Measurements from ENCODE around the gene LSM14B.

LSM14B gene

GRCh38 chr20:62126141-62126540, 3.9 kb downstream of the LSM14B start:
- no peak for DNase-seq (ENCODE audit: low read depth)
- TF ChIP-seq CTCF (conservative IDR thresholded peaks at IDR 0.05; ENCODE audit: control insufficient read depth, insufficient read depth, low read depth, low read length), result no peak
- H3K4me3 ChIP-seq (ENCODE audit: control insufficient read depth, low read depth, low read length), result no peak overlapping the region

DNA sequence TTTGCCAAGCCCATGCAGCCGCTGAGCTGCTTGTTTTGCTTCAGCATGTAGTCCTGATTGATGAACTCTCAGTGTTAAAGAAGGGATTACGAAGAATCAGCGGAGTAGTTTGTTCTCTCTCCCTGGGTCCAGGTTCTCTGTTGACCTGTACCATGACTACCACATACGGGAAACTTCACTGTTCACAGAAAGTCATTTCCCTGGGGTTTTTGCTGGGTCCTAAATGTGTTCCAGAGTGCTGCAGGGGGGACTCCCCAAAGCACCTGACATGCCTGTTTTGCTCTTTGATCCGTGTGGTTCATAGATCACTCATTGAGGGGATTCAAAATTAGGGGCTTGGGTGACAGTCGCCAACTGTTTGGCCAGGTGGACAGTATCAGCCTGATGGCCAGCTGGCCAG, 5.5 kb downstream of the LSM14B start:
- no peak overlapping the region for H3K4me3 ChIP-seq (ENCODE audit: control insufficient read depth, low read depth, low read length)
- no peak for DNase-seq (ENCODE audit: low read depth)
- no peak for TF ChIP-seq CTCF (conservative IDR thresholded peaks at IDR 0.05; ENCODE audit: control insufficient read depth, insufficient read depth, low read depth, low read length)

- no peak for TF ChIP-seq CTCF (conservative IDR thresholded peaks at IDR 0.05; ENCODE audit: control insufficient read depth, insufficient read depth, low read depth, low read length)
- DNase-seq (ENCODE audit: low read depth), result no peak
- no peak overlapping the region for H3K4me3 ChIP-seq (ENCODE audit: control insufficient read depth, low read depth, low read length)
Observed at GRCh38 chr20:62128502-62128901, 6.2 kb downstream of the LSM14B start.

- no peak for TF ChIP-seq CTCF (conservative IDR thresholded peaks at IDR 0.05; ENCODE audit: control insufficient read depth, insufficient read depth, low read depth, low read length)
- H3K4me3 ChIP-seq (ENCODE audit: control insufficient read depth, low read depth, low read length), result no peak overlapping the region
- DNase-seq (ENCODE audit: low read depth), result no peak
Observed at GRCh38 chr20:62129731-62130531, 7.7 kb downstream of the LSM14B start.

DNA sequence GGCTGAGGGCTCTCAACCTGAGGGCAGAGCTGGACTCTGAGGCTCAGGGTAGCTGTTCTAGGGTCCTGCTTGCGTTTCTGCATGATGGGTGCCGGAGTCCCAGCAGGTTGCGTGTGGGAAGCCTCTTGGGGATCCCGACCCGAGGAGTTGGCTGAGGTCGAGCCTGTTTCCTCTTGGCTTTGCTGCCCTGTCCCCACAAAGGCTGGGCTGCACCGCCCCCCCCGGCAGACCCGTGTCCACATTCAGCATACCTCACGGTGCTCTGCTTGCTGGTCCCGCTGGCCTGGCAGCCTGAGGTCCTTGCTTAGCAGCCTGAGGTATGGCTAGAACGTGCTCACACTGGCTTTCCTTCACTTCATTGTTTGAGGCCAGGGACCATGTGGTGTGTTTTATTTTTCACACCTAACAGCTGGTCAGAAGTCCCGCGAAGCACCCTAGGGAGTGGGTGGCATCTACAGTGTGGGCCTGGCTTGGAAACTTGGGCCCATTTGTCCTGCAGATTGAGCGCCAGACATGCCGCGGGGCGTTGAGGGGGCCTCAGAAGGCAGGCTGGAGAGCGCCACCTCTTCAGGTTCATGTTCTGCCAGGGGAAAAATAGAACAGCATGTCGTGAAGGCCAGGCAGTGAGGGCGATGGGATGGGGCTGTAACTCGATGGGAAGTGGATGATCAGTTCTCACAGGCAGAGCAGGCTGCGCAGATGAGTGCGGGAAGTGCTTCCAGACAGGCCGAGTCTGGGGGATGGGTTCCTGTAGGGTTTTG, 9.5 kb downstream of the LSM14B start:
- TF ChIP-seq CTCF (conservative IDR thresholded peaks at IDR 0.05; ENCODE audit: control insufficient read depth, insufficient read depth, low read depth, low read length), result no peak
- no peak overlapping the region for H3K4me3 ChIP-seq (ENCODE audit: control insufficient read depth, low read depth, low read length)

DNA sequence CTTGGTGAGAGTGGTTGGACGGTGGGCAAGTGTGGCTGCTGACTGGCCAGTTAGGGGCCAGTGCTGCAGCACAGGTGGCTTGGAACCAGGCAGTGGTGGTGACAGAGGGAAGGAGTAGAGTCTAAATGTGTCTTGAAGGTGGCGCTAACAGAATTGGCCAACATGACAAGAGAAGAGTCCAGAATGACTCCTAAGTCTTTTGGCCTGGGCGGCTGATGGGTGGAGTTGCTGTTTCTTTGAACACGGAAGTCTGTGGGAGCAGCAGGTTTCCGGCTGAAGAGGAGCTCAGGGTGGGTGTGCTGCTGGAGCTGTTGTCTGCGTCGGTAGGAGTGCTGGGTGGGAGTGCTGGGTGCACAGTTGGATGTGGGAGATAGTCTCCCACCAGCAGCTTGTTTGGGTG, 10.1 kb downstream of the LSM14B start:
- no peak overlapping the region for H3K4me3 ChIP-seq (ENCODE audit: control insufficient read depth, low read depth, low read length)
- DNase-seq (ENCODE audit: low read depth), result peak; percentile 30
- no peak for TF ChIP-seq CTCF (conservative IDR thresholded peaks at IDR 0.05; ENCODE audit: control insufficient read depth, insufficient read depth, low read depth, low read length)

More for the DNA sequence above, 9.5 kb downstream of the LSM14B start:
- DNase-seq (ENCODE audit: low read depth), result no peak

Data from fibroblast of mammary gland (primary cell).